Parathyroid adenoma (tissue), 2 donors: ENCODE results near the gene COL20A1.

ENCODE experiments used
- H2AFZ ChIP-seq: fragments of 300-600 bp; sonication (generic); one replicate; pipeline ENCODE4 v1.7.0; 2017; ENCODE audit warnings: antibody characterized with exemption, mild to moderate bottlenecking
- H3K27ac ChIP-seq: fragments of 300-600 bp; sonication (generic); one replicate; pipeline ENCODE4 v1.7.0; 2017
- H3K27me3 ChIP-seq: fragments of 300-600 bp; sonication (generic); one replicate; pipeline ENCODE4 v1.7.0; 2017; ENCODE audit warnings: low read length; ENCODE audit not compliant: control insufficient read depth, insufficient read depth
- H3K36me3 ChIP-seq: fragments of 300-600 bp; sonication (generic); one replicate; pipeline ENCODE4 v1.7.0; 2017; ENCODE audit warnings: low read length; ENCODE audit not compliant: control insufficient read depth, insufficient read depth
- H3K4me1 ChIP-seq: fragments of 300-600 bp; sonication (generic); one replicate; pipeline ENCODE4 v1.7.0; 2017; ENCODE audit warnings: control low read depth
- H3K4me2 ChIP-seq: fragments of 300-600 bp; sonication (generic); one replicate; pipeline ENCODE4 v1.7.0; 2017; ENCODE audit warnings: low read length
- H3K4me3 ChIP-seq: fragments of 300-600 bp; sonication (generic); one replicate; pipeline ENCODE4 v1.7.0; 2017; ENCODE audit warnings: low read depth, low read length
- H3K79me2 ChIP-seq: fragments of 300-600 bp; sonication (generic); one replicate; pipeline ENCODE4 v1.7.0; 2017; ENCODE audit warnings: control low read depth
- H3K9ac ChIP-seq: fragments of 300-600 bp; sonication (generic); one replicate; pipeline ENCODE4 v1.7.0; 2017; ENCODE audit warnings: mild to moderate bottlenecking
- H3K9me3 ChIP-seq: fragments of 300-600 bp; sonication (generic); one replicate; pipeline ENCODE4 v1.7.0; 2017; ENCODE audit warnings: low read length; ENCODE audit not compliant: control insufficient read depth
- CTCF ChIP-seq: fragments of 300-600 bp; sonication (generic); IDR thresholded peaks from one replicate; pipeline ENCODE4 v1.7.0; 2017; ENCODE audit warnings: antibody characterized with exemption, mild to moderate bottlenecking
- donor health status: primary hyperparathyroidism.

The COL20A1 gene

GRCh38 chr20:63275825-63276224 is 17.2 kb upstream of the COL20A1 start:
- no peak overlapping the region for H3K9ac ChIP-seq
- no peaks in the 10 kb centered on the region for H3K4me1 ChIP-seq
- H3K9me3 ChIP-seq = no peaks in the 10 kb centered on the region
- no peaks in the 10 kb centered on the region for H3K27me3 ChIP-seq
- H3K4me2 ChIP-seq = no peak overlapping the region
- peaks cover 12% of the 10 kb centered on the region for H3K79me2 ChIP-seq
- no peak overlapping the region for H2AFZ ChIP-seq
- H3K27ac ChIP-seq = no peak overlapping the region
- H3K36me3 ChIP-seq = no peaks in the 10 kb centered on the region
- no peak overlapping the region for H3K4me3 ChIP-seq
- no peak for TF ChIP-seq CTCF

- H3K4me1 ChIP-seq = no peaks in the 10 kb centered on the region
- no peak overlapping the region for H3K9ac ChIP-seq
- no peak overlapping the region for H3K4me2 ChIP-seq
- no peaks in the 10 kb centered on the region for H3K36me3 ChIP-seq
- peaks cover 12% of the 10 kb centered on the region for H3K79me2 ChIP-seq
- no peaks in the 10 kb centered on the region for H3K9me3 ChIP-seq
- no peak for TF ChIP-seq CTCF
- H2AFZ ChIP-seq = no peak overlapping the region
- H3K4me3 ChIP-seq = no peak overlapping the region
- no peak overlapping the region for H3K27ac ChIP-seq
- no peaks in the 10 kb centered on the region for H3K27me3 ChIP-seq
Observed at GRCh38 chr20:63276956-63277355, 16.0 kb upstream of the COL20A1 start.

GRCh38 chr20:63277466-63278272 is 15.3 kb upstream of the COL20A1 start:
- Histone ChIP-seq H3K27ac (no peak overlapping the region), H3K9me3 (no peaks in the 10 kb centered on the region), H3K4me1 (no peaks in the 10 kb centered on the region), H2AFZ (no peak overlapping the region), H3K4me2 (no peak overlapping the region), H3K36me3 (no peaks in the 10 kb centered on the region), H3K79me2 (peaks cover 12% of the 10 kb centered on the region), H3K27me3 (no peaks in the 10 kb centered on the region), H3K9ac (no peak overlapping the region), H3K4me3 (no peak overlapping the region)
- no peak for TF ChIP-seq CTCF

- Histone ChIP-seq H3K9ac (no peak overlapping the region), H3K79me2 (peaks cover 7% of the 10 kb centered on the region), H3K9me3 (no peaks in the 10 kb centered on the region), H3K4me3 (no peak overlapping the region), H3K27me3 (no peaks in the 10 kb centered on the region), H3K36me3 (no peaks in the 10 kb centered on the region), H2AFZ (no peak overlapping the region), H3K27ac (no peak overlapping the region), H3K4me2 (no peak overlapping the region), H3K4me1 (no peaks in the 10 kb centered on the region)
- no peak for TF ChIP-seq CTCF
Observed at GRCh38 chr20:63278661-63279060, 14.3 kb upstream of the COL20A1 start.

- Histone ChIP-seq H3K27me3 (no peaks in the 10 kb centered on the region), H3K9me3 (no peaks in the 10 kb centered on the region), H3K27ac (no peak overlapping the region), H2AFZ (no peak overlapping the region), H3K36me3 (no peaks in the 10 kb centered on the region), H3K9ac (no peak overlapping the region), H3K79me2 (peaks cover 3% of the 10 kb centered on the region), H3K4me2 (no peak overlapping the region), H3K4me3 (no peak overlapping the region), H3K4me1 (no peaks in the 10 kb centered on the region)
- TF ChIP-seq CTCF = no peak
Observed at GRCh38 chr20:63279931-63280330, 13.1 kb upstream of the COL20A1 start.
